H1 (cell line): ENCODE results near the gene LYAR. TPM values are rescaled to one million over a fixed set of nuclear protein-coding genes. Genes with fewer than 3 reads are reported as not detected.

Source experiments
- ATF2 ChIP-seq: IDR thresholded peaks from 2 replicates; pipeline ENCODE4 v1.6.1; 2012; ENCODE audit warnings: low read length, inconsistent platforms
- BACH1 ChIP-seq: IDR thresholded peaks from 2 replicates; pipeline ENCODE4 v1.6.1; 2012; ENCODE audit warnings: low read length, improper control_type of control experiment
- CHD2 ChIP-seq: IDR thresholded peaks from 2 replicates; pipeline ENCODE4 v1.6.1; 2012; ENCODE audit warnings: low read length, improper control_type of control experiment
- GTF2F1 ChIP-seq: IDR thresholded peaks from 2 replicates; pipeline ENCODE4 v1.6.1; 2012; ENCODE audit warnings: low read depth, low read length, improper control_type of control experiment, borderline replicate concordance
- HDAC2 ChIP-seq, 2 experiments: fragments of 300-600 bp in 1 of 2; sonication (generic) in 1 of 2; IDR thresholded peaks; 2 replicates each; pipeline ENCODE4 v1.6.1; 2011 to 2012; ENCODE audit warnings: low read depth in 2 of 2, low read length in 2 of 2, mild to moderate bottlenecking in 2 of 2, moderate library complexity in 2 of 2, borderline replicate concordance in 1 of 2, inconsistent platforms in 1 of 2
- PHF8 ChIP-seq: fragments of 200-600 bp; sonication (generic); conservative IDR thresholded peaks from 2 replicates; pipeline ENCODE4 v1.7.1; 2012; ENCODE audit warnings: low read depth, mild to moderate bottlenecking, inconsistent platforms, low read length, moderate library complexity
- RFX5 ChIP-seq: IDR thresholded peaks from 2 replicates; pipeline ENCODE4 v1.6.1; 2011; ENCODE audit warnings: low read depth, low read length, improper control_type of control experiment, borderline replicate concordance
- RNF2 ChIP-seq: fragments of 200-900, 300-1000 bp; sonication (generic); IDR thresholded peaks from 2 replicates; pipeline ENCODE4 v1.7.1; 2016; ENCODE audit warnings: borderline replicate concordance, low read depth, mild to moderate bottlenecking, antibody characterized with exemption, low read length; ENCODE audit not compliant: poor library complexity, severe bottlenecking; ENCODE audit errors: missing control alignments
- polyA plus RNA-seq, 7 experiments: library from polyadenylated mRNA; depleted of rRNA in 3 of 7; stranded (reverse) in 5 of 7; unstranded in 2 of 7; fragments of >200 nt in 5 of 7; fragments of 200-250 nt in 2 of 7; gene quantifications; 1 replicate in 5 of 7; 2 replicates in 1 of 7; 4 replicates in 1 of 7; pipeline versions ENCODE4 v1.2.1 to v1.2.3, GENCODE V29; 2011 to 2013; ENCODE audit warnings: missing spikeins in 2 of 7, mixed read lengths in 2 of 7
- total RNA-seq: library from RNA; stranded (reverse); fragmentation: NEBNext Ultra II Directional; extraction: Animal tissue kit (Norgen Biotek cat#: 25700); gene quantifications from 2 replicates; pipeline ENCODE4 v1.2.1, GENCODE V29; 2021

Gene LYAR
- total and polyA plus RNA-seq, 2 of the 8 experiments (the other 6 are each of a cell fraction or from before 2014, with no cell fraction given) = 6.5 to 46.9 TPM

DNA sequence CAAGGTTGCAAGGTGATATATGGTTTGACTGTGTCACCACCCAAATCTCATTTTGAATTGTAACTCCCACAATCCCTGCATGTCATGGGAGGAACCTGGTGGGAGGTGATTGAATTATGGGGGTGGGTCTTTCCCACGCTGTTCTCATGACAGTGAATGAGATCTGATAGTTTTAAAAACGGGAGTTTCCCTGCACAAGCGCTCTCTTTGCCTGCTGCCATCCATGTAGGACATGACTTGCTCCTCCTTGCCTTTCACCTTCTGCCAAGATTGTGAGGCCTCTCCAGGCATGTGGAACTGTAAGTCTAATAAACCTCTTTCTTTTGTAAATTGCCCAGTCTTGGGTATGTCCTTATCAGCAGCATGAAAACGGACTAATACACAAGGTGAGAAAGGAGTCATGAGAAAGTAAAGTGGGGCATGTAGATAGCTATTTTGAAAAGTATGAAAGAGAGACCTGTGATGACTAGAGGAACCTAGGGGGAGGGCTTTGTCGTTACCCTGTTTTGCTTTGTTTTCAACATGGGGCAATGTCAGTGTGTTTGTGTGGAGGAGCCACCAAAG lies 6.4 kb upstream of the LYAR start (continued):
- TF ChIP-seq ATF2 (no peak), RNF2 (no peak), PHF8 (no peak), GTF2F1 (no peak), RFX5 (no peak), BACH1 (no peak), HDAC2 (IDR thresholded peaks at IDR 0.05; ENCODE audit: borderline replicate concordance in 1 of 2, low read depth in 2 of 2, low read length in 2 of 2) (no peak), CHD2 (no peak)
